CD4-positive, alpha-beta T cell (primary cell): ENCODE measurements around the gene CAPN9. TPM values are rescaled to one million over a fixed set of nuclear protein-coding genes. Genes with fewer than 3 reads are reported as not detected.
"Not testable (repeated sequence)": the region's sequence is repeated elsewhere in the genome, so short reads cannot be mapped to it uniquely, and the experiment has no call there.

Experiments
- ATAC-seq: fragments of 200-7000 bp; cut with Tn5 transposase; one replicate; pipeline ENCODE4 v1.10.0; 2022; ENCODE audit warnings: mild to moderate bottlenecking; ENCODE audit not compliant: poor library complexity
- CTCF ChIA-PET: fragments of 350-600 bp; sonication (Branson Sonifier 250); formaldehyde crosslinking; loops from one replicate; lab custom pipeline; 2021; ENCODE audit warnings: antibody characterized with exemption, inconsistent platforms; lab: Charles Lee
- POLR2A ChIA-PET: fragments of 350-600 bp; sonication (Branson Sonifier 250); formaldehyde crosslinking; loops from one replicate; lab custom pipeline; 2021; ENCODE audit warnings: antibody characterized with exemption, inconsistent platforms; lab: Charles Lee
- DNase-seq, 14 experiments: peaks; one replicate each; pipeline ENCODE4 v3.0.0-alpha.2; 2013 to 2020; ENCODE audit warnings: mixed read lengths in 2 of 14
- H3K27ac ChIP-seq, 2 donors: one replicate each; pipeline versions ENCODE4 v1.5.1 to v1.7.0; 2013; ENCODE audit warnings: low read length in 2 of 2, low read depth in 1 of 2, mild to moderate bottlenecking in 1 of 2
- H3K27me3 ChIP-seq, 2 experiments: 1 replicate in 1 of 2; 2 replicates in 1 of 2; pipeline versions ENCODE4 v1.6.1 to v1.7.0; 2013; ENCODE audit warnings: low read length in 2 of 2, control low read depth in 1 of 2, mild to moderate bottlenecking in 1 of 2, moderate library complexity in 1 of 2; ENCODE audit not compliant: insufficient read depth in 2 of 2, control insufficient read depth in 1 of 2
- H3K36me3 ChIP-seq: one replicate; pipeline ENCODE4 v1.6.1; 2013; ENCODE audit warnings: low read length, control low read depth; ENCODE audit not compliant: insufficient read depth
- H3K4me1 ChIP-seq: one replicate; pipeline ENCODE4 v1.6.1; 2013; ENCODE audit warnings: low read length, control low read depth; ENCODE audit not compliant: insufficient read depth
- H3K4me3 ChIP-seq: one replicate; pipeline ENCODE4 v1.5.1; 2013; ENCODE audit warnings: mild to moderate bottlenecking, low read length, moderate library complexity
- H3K9me3 ChIP-seq, 2 experiments: 1 replicate in 1 of 2; 2 replicates in 1 of 2; pipeline versions ENCODE4 v1.6.1 to v1.7.0; 2013; ENCODE audit warnings: low read length in 2 of 2, mild to moderate bottlenecking in 2 of 2, control low read depth in 1 of 2, moderate library complexity in 1 of 2; ENCODE audit not compliant: control insufficient read depth in 1 of 2, insufficient read depth in 1 of 2
- H3K27ac Mint-ChIP-seq: one replicate; pipeline ENCODE4 v1.8.0; 2020; ENCODE audit warnings: mixed read lengths
- H3K27me3 Mint-ChIP-seq: one replicate; pipeline ENCODE4 v1.8.0; 2021; ENCODE audit warnings: mixed read lengths
- H3K36me3 Mint-ChIP-seq: one replicate; pipeline ENCODE4 v1.8.0; 2021; ENCODE audit warnings: low read depth, mixed read lengths
- H3K4me1 Mint-ChIP-seq: one replicate; pipeline ENCODE4 v1.8.0; 2021; ENCODE audit warnings: low read depth, mixed read lengths
- H3K4me3 Mint-ChIP-seq: one replicate; pipeline ENCODE4 v1.8.0; 2020; ENCODE audit warnings: mild to moderate bottlenecking, mixed read lengths
- H3K9me3 Mint-ChIP-seq: one replicate; pipeline ENCODE4 v1.8.0; 2020; ENCODE audit warnings: mixed read lengths
- CTCF ChIP-seq: fragments of 200-600 bp; IDR thresholded peaks from one replicate; pipeline ENCODE4 v1.8.0; 2022; ENCODE audit warnings: antibody characterized with exemption, mild to moderate bottlenecking
- intact Hi-C, 2 experiments: fragments of 100-400 bp; cut with DNase I in 1 of 2; cut with micrococcal nuclease in 1 of 2; formaldehyde crosslinking; loops; one replicate each; pipeline versions ENCODE4 v1.15.1 to v1.9.0; 2023 to 2025; cut with DNase I, micrococcal nuclease
- total RNA-seq, 174 experiments: library from RNA in 2 of 174; stranded (reverse) in 2 of 174; gene quantifications; one replicate each; pipeline ENCODE4 v1.2.3 and lab custom pipeline; 2021 to 2026

CAPN9 gene
- total RNA-seq, 2 experiments from 2014 or later, result not detected

- intact Hi-C loops, result no loop called here
- H3K9me3 ChIP-seq, result peaks cover 0 to 7% of the 10 kb centered on the region in 2 experiments
- ChIA-PET CTCF (no interaction called here), POLR2A (no interaction called here)
- Mint-ChIP-seq H3K27ac (no peak overlapping the region), H3K4me3 (no peak overlapping the region), H3K9me3 (no peaks in the 10 kb centered on the region), H3K27me3 (peaks cover 6% of the 10 kb centered on the region), H3K4me1 (no peaks in the 10 kb centered on the region), H3K36me3 (no peaks in the 10 kb centered on the region)
- H3K27ac ChIP-seq, result no peak overlapping the region
- H3K27me3 ChIP-seq, result peaks cover 0 to 3% of the 10 kb centered on the region in 2 experiments
- TF ChIP-seq CTCF, result no peak
- ATAC-seq, result no peak
- H3K36me3 ChIP-seq, result no peaks in the 10 kb centered on the region
- DNase-seq, result no peak
- no peaks in the 10 kb centered on the region for H3K4me1 ChIP-seq
- H3K4me3 ChIP-seq, result no peak overlapping the region
These were observed 19.1 kb downstream of the CAPN9 start for GRCh38 chr1:230766318-230766717.

- ATAC-seq, DNase-seq, H3K9me3 ChIP-seq, H3K4me1 ChIP-seq, POLR2A ChIA-PET, H3K36me3 ChIP-seq, H3K4me3 ChIP-seq, H3K27ac Mint-ChIP-seq, H3K9me3 Mint-ChIP-seq, H3K4me3 Mint-ChIP-seq, H3K36me3 Mint-ChIP-seq, H3K27ac ChIP-seq, CTCF ChIA-PET, H3K27me3 ChIP-seq, H3K4me1 Mint-ChIP-seq, H3K27me3 Mint-ChIP-seq, intact Hi-C loops: not testable (repeated sequence)
These were observed 20.8 kb downstream of the CAPN9 start for GRCh38 chr1:230767859-230768612.

- intact Hi-C loops, result no loop called here
- Mint-ChIP-seq H3K4me3 (no peak overlapping the region), H3K27me3 (no peaks in the 10 kb centered on the region), H3K4me1 (no peaks in the 10 kb centered on the region), H3K27ac (no peak overlapping the region), H3K36me3 (no peaks in the 10 kb centered on the region), H3K9me3 (no peaks in the 10 kb centered on the region)
- POLR2A ChIA-PET, result no interaction called here
- H3K36me3 ChIP-seq, result no peaks in the 10 kb centered on the region
- H3K4me3 ChIP-seq, result no peak overlapping the region
- no peak for TF ChIP-seq CTCF
- no peak overlapping the region for H3K27ac ChIP-seq
- H3K9me3 ChIP-seq, result peaks cover 0 to 3% of the 10 kb centered on the region in 2 experiments
- CTCF ChIA-PET, result no interaction called here
- ATAC-seq (no peak), DNase-seq (no peak)
- H3K4me1 ChIP-seq, result no peaks in the 10 kb centered on the region
- no peaks in the 10 kb centered on the region for H3K27me3 ChIP-seq
These were observed 21.8 kb downstream of the CAPN9 start for GRCh38 chr1:230768903-230769570.
